ENCODE results near the gene WDSUB1.

The WDSUB1 gene

GRCh38 chr2:159215116-159215515 is 71.4 kb downstream of the WDSUB1 start:
- TF ChIP-seq CTCF (IDR thresholded peaks at IDR 0.05), result no peak

GRCh38 chr2:159214325-159214865 is 72.1 kb downstream of the WDSUB1 start:
- TF ChIP-seq CTCF (IDR thresholded peaks at IDR 0.05), result no peak

- no peak for TF ChIP-seq CTCF (IDR thresholded peaks at IDR 0.05)
Observed at GRCh38 chr2:159213296-159213695, 73.2 kb downstream of the WDSUB1 start.

GRCh38 chr2:159211447-159212396 is 74.8 kb downstream of the WDSUB1 start:
- TF ChIP-seq CTCF (IDR thresholded peaks at IDR 0.05), result no peak

GRCh38 chr2:159209341-159210306 is 76.9 kb downstream of the WDSUB1 start:
- TF ChIP-seq CTCF (IDR thresholded peaks at IDR 0.05), result no peak

- TF ChIP-seq CTCF (IDR thresholded peaks at IDR 0.05), result no peak
Observed at GRCh38 chr2:159208438-159208837, 78.1 kb downstream of the WDSUB1 start.

- TF ChIP-seq CTCF (IDR thresholded peaks at IDR 0.05), result no peak
Observed at GRCh38 chr2:159206736-159207380, 79.6 kb downstream of the WDSUB1 start.
